ENCODE data around the gene IQCN.

DNA sequence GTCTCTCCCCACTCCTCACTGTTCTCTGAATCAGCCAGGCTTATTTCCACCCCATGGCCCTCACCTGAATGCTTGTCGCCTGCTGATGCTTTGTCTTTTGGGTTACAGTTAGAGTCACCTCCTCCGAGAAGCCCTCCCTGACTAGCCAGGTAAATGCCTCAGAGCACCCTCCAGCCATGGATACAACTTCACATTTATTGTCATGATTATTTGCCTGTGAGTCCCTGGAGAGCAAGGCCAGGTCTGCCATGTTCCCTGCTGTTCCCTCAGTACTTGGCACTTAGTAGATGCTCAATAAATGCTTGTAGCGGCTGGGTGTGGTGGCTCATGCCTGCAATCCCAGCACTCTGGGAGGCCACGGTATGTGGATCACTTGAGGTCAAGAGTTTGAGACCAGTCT, 44.3 kb downstream of the IQCN start:
- TF ChIP-seq POLR2AphosphoS5 (IDR thresholded peaks at IDR 0.05; ENCODE audit: low read depth) (no peak), JUNB (IDR thresholded peaks at IDR 0.05; ENCODE audit: unreplicated experiment) (no peak), EZH2phosphoT487 (IDR thresholded peaks at IDR 0.05; ENCODE audit: unreplicated experiment) (no peak), EZH2 (IDR thresholded peaks at IDR 0.05; ENCODE audit: low read depth, unreplicated experiment) (no peak), ZNF331 (CRISPR knock-in tag; IDR thresholded peaks at IDR 0.05; ENCODE audit: low read depth) (no peak), ZNF114 (CRISPR knock-in tag; IDR thresholded peaks at IDR 0.05) (no peak), CREB1 (CRISPR knock-in tag; IDR thresholded peaks at IDR 0.05; ENCODE audit: low read depth) (no peak), STAT1 (IDR thresholded peaks at IDR 0.05; ENCODE audit: unreplicated experiment) (no peak), NANOG (IDR thresholded peaks at IDR 0.05; ENCODE audit: borderline replicate concordance) (no peak)
- TF ChIP-seq, protein P1, sequence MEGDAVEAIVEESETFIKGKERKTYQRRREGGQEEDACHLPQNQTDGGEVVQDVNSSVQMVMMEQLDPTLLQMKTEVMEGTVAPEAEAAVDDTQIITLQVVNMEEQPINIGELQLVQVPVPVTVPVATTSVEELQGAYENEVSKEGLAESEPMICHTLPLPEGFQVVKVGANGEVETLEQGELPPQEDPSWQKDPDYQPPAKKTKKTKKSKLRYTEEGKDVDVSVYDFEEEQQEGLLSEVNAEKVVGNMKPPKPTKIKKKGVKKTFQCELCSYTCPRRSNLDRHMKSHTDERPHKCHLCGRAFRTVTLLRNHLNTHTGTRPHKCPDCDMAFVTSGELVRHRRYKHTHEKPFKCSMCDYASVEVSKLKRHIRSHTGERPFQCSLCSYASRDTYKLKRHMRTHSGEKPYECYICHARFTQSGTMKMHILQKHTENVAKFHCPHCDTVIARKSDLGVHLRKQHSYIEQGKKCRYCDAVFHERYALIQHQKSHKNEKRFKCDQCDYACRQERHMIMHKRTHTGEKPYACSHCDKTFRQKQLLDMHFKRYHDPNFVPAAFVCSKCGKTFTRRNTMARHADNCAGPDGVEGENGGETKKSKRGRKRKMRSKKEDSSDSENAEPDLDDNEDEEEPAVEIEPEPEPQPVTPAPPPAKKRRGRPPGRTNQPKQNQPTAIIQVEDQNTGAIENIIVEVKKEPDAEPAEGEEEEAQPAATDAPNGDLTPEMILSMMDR (conservative IDR thresholded peaks at IDR 0.05; ENCODE audit: low read depth in 2 of 2) = no peak
- TF ChIP-seq, protein P2, sequence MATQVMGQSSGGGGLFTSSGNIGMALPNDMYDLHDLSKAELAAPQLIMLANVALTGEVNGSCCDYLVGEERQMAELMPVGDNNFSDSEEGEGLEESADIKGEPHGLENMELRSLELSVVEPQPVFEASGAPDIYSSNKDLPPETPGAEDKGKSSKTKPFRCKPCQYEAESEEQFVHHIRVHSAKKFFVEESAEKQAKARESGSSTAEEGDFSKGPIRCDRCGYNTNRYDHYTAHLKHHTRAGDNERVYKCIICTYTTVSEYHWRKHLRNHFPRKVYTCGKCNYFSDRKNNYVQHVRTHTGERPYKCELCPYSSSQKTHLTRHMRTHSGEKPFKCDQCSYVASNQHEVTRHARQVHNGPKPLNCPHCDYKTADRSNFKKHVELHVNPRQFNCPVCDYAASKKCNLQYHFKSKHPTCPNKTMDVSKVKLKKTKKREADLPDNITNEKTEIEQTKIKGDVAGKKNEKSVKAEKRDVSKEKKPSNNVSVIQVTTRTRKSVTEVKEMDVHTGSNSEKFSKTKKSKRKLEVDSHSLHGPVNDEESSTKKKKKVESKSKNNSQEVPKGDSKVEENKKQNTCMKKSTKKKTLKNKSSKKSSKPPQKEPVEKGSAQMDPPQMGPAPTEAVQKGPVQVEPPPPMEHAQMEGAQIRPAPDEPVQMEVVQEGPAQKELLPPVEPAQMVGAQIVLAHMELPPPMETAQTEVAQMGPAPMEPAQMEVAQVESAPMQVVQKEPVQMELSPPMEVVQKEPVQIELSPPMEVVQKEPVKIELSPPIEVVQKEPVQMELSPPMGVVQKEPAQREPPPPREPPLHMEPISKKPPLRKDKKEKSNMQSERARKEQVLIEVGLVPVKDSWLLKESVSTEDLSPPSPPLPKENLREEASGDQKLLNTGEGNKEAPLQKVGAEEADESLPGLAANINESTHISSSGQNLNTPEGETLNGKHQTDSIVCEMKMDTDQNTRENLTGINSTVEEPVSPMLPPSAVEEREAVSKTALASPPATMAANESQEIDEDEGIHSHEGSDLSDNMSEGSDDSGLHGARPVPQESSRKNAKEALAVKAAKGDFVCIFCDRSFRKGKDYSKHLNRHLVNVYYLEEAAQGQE (IDR thresholded peaks at IDR 0.05; ENCODE audit: unreplicated experiment) = no peak
- TF ChIP-seq, protein P3, sequence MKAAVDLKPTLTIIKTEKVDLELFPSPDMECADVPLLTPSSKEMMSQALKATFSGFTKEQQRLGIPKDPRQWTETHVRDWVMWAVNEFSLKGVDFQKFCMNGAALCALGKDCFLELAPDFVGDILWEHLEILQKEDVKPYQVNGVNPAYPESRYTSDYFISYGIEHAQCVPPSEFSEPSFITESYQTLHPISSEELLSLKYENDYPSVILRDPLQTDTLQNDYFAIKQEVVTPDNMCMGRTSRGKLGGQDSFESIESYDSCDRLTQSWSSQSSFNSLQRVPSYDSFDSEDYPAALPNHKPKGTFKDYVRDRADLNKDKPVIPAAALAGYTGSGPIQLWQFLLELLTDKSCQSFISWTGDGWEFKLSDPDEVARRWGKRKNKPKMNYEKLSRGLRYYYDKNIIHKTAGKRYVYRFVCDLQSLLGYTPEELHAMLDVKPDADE (IDR thresholded peaks at IDR 0.05) = no peak
- TF ChIP-seq, protein P4, sequence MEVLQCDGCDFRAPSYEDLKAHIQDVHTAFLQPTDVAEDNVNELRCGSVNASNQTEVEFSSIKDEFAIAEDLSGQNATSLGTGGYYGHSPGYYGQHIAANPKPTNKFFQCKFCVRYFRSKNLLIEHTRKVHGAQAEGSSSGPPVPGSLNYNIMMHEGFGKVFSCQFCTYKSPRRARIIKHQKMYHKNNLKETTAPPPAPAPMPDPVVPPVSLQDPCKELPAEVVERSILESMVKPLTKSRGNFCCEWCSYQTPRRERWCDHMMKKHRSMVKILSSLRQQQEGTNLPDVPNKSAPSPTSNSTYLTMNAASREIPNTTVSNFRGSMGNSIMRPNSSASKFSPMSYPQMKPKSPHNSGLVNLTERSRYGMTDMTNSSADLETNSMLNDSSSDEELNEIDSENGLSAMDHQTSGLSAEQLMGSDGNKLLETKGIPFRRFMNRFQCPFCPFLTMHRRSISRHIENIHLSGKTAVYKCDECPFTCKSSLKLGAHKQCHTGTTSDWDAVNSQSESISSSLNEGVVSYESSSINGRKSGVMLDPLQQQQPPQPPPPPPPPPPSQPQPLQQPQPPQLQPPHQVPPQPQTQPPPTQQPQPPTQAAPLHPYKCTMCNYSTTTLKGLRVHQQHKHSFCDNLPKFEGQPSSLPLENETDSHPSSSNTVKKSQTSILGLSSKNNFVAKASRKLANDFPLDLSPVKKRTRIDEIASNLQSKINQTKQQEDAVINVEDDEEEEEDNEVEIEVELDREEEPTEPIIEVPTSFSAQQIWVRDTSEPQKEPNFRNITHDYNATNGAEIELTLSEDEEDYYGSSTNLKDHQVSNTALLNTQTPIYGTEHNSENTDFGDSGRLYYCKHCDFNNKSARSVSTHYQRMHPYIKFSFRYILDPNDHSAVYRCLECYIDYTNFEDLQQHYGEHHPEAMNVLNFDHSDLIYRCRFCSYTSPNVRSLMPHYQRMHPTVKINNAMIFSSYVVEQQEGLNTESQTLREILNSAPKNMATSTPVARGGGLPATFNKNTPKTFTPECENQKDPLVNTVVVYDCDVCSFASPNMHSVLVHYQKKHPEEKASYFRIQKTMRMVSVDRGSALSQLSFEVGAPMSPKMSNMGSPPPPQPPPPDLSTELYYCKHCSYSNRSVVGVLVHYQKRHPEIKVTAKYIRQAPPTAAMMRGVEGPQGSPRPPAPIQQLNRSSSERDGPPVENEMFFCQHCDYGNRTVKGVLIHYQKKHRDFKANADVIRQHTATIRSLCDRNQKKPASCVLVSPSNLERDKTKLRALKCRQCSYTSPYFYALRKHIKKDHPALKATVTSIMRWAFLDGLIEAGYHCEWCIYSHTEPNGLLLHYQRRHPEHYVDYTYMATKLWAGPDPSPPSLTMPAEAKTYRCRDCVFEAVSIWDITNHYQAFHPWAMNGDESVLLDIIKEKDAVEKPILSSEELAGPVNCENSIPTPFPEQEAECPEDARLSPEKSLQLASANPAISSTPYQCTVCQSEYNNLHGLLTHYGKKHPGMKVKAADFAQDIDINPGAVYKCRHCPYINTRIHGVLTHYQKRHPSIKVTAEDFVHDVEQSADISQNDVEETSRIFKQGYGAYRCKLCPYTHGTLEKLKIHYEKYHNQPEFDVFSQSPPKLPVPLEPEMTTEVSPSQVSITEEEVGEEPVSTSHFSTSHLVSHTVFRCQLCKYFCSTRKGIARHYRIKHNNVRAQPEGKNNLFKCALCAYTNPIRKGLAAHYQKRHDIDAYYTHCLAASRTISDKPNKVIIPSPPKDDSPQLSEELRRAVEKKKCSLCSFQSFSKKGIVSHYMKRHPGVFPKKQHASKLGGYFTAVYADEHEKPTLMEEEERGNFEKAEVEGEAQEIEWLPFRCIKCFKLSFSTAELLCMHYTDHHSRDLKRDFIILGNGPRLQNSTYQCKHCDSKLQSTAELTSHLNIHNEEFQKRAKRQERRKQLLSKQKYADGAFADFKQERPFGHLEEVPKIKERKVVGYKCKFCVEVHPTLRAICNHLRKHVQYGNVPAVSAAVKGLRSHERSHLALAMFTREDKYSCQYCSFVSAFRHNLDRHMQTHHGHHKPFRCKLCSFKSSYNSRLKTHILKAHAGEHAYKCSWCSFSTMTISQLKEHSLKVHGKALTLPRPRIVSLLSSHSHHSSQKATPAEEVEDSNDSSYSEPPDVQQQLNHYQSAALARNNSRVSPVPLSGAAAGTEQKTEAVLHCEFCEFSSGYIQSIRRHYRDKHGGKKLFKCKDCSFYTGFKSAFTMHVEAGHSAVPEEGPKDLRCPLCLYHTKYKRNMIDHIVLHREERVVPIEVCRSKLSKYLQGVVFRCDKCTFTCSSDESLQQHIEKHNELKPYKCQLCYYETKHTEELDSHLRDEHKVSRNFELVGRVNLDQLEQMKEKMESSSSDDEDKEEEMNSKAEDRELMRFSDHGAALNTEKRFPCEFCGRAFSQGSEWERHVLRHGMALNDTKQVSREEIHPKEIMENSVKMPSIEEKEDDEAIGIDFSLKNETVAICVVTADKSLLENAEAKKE (CRISPR knock-in tag; IDR thresholded peaks at IDR 0.05) = no peak
